ENCODE measurements around the gene NOP14. TPM values are rescaled to one million over a fixed set of nuclear protein-coding genes. Genes with fewer than 3 reads are reported as not detected.

NOP14 gene
- total and polyA plus RNA-seq, 2 experiments from 2014 or later: 29.9 to 38.7 TPM

- Mint-ChIP-seq H3K9me3 (peaks cover 27% of the 10 kb centered on the region), H3K4me1 (no peaks in the 10 kb centered on the region; the same call in 2 of the 3 replicates), H3K36me3 (ENCODE audit: low read depth) (peaks cover 7% of the 10 kb centered on the region; the same call in 2 of the 3 replicates), H3K27me3 (ENCODE audit: insufficient read depth, low read depth, poor library complexity) (peaks cover 13% of the 10 kb centered on the region), H3K27ac (no peak overlapping the region), H3K4me3 (no peak overlapping the region)
- DNase-seq (ENCODE audit: low spot score): no peak
- H3K4me3 ChIP-seq: no peak overlapping the region
- H3K4me2 ChIP-seq: no peak overlapping the region
- H3K36me3 ChIP-seq (ENCODE audit: insufficient read depth): no peaks in the 10 kb centered on the region
- H4K20me1 ChIP-seq (replicated peaks; ENCODE audit: insufficient read depth): no peaks in the 10 kb centered on the region
- no peak overlapping the region for H2AFZ ChIP-seq
- no peak overlapping the region for H3K27ac ChIP-seq (ENCODE audit: low read depth)
- no peaks in the 10 kb centered on the region for H3K4me1 ChIP-seq (ENCODE audit: insufficient read depth)
- no peaks in the 10 kb centered on the region for H3K27me3 ChIP-seq (ENCODE audit: insufficient read depth)
- ATAC-seq: no peak
- no peaks in the 10 kb centered on the region for H3K9me2 ChIP-seq (ENCODE audit: insufficient read depth)
- no peaks in the 10 kb centered on the region for H3F3A ChIP-seq (replicated peaks; ENCODE audit: low read depth)
- no peak for TF ChIP-seq JUNB (IDR thresholded peaks at IDR 0.05; ENCODE audit: unreplicated experiment)
- TF ChIP-seq ETS1 (IDR thresholded peaks at IDR 0.05): no peak
- no peak for TF ChIP-seq REST (IDR thresholded peaks at IDR 0.05; ENCODE audit: unreplicated experiment)
- no peak for TF ChIP-seq ZNF462 (CRISPR knock-in tag; IDR thresholded peaks at IDR 0.05)
- TF ChIP-seq ZNF114 (CRISPR knock-in tag; IDR thresholded peaks at IDR 0.05): no peak
- no peak for TF ChIP-seq STAT1 (IDR thresholded peaks at IDR 0.05; ENCODE audit: unreplicated experiment)
- no peak for TF ChIP-seq EZH2phosphoT487 (IDR thresholded peaks at IDR 0.05; ENCODE audit: unreplicated experiment)
- no peak for TF ChIP-seq EZH2 (IDR thresholded peaks at IDR 0.05; ENCODE audit: low read depth, unreplicated experiment)
- H3K79me2 ChIP-seq (replicated peaks; ENCODE audit: insufficient read depth): no peaks in the 10 kb centered on the region
These were observed 14.2 kb upstream of the NOP14 start for GRCh38 chr4:2977211-2978088.

All from GM23338 (cell line).